Measurements from ENCODE around the gene HPSE2.

Gene HPSE2

GRCh38 chr10:98410759-98411158 lies 824.9 kb downstream of the HPSE2 start:
- DNase-seq (ENCODE audit: low spot score): no peak

- no peak for DNase-seq (ENCODE audit: low spot score)
Measured at GRCh38 chr10:98410135-98410743, 825.4 kb downstream of the HPSE2 start.

- DNase-seq (ENCODE audit: low spot score): no peak
Measured at GRCh38 chr10:98408799-98409198, 826.9 kb downstream of the HPSE2 start.

GRCh38 chr10:98407744-98408241 lies 827.9 kb downstream of the HPSE2 start:
- no peak for DNase-seq (ENCODE audit: low spot score)

All from putamen (tissue), 1 donor.